Mammary epithelial cell (primary cell): ENCODE measurements around the gene TIAM2.

Experiments
- CTCF ChIP-seq, 2 donors: IDR thresholded peaks in 1 of 2; conservative IDR thresholded peaks in 1 of 2; 2 replicates each; pipeline ENCODE4 v1.5.1; 2011 to 2012; ENCODE audit warnings: inconsistent platforms in 2 of 2, low read length in 2 of 2, mild to moderate bottlenecking in 2 of 2, control low read depth in 1 of 2, low read depth in 1 of 2; ENCODE audit not compliant: insufficient read depth in 1 of 2; ENCODE audit errors: extremely low read depth in 1 of 2
- EZH2 ChIP-seq: IDR thresholded peaks from 2 replicates; pipeline ENCODE4 v1.6.1; 2012; ENCODE audit warnings: low read length, inconsistent platforms, borderline replicate concordance

- TF ChIP-seq CTCF (conservative IDR thresholded peaks at IDR 0.05 in 1 of 2, IDR thresholded peaks at IDR 0.05 in 1 of 2; ENCODE audit: extremely low read depth in 1 of 2, insufficient read depth in 1 of 2, low read depth in 1 of 2, low read length in 2 of 2) (no peak), EZH2 (no peak)
Observed at GRCh38 chr6:155061381-155061780, 66.3 kb downstream of the TIAM2 start.
